Trophoblast cell (in vitro differentiated cells and primary cell): ENCODE measurements around the gene SERHL2.
A peak's percentile ranks its signal among the peaks of the same experiment; 100 is the strongest.
"Not testable (repeated sequence)": the region's sequence is repeated elsewhere in the genome, so short reads cannot be mapped to it uniquely, and the experiment has no call there.

ENCODE experiments used
- DNase-seq, 2 donors: peaks; one replicate each; pipeline ENCODE4 v3.0.0-alpha.2; 2016
- H2AFZ ChIP-seq: 2 replicates; pipeline ENCODE4 v1.6.1; 2013; ENCODE audit warnings: low read length, moderate library complexity, mild to moderate bottlenecking; ENCODE audit not compliant: insufficient read depth, poor library complexity
- H2AK5ac ChIP-seq: 2 replicates; pipeline ENCODE4 v1.6.1; 2013; ENCODE audit warnings: mild to moderate bottlenecking, low read length
- H2BK120ac ChIP-seq: 2 replicates; pipeline ENCODE4 v1.6.1; 2013; ENCODE audit warnings: low read length, mild to moderate bottlenecking, moderate library complexity; ENCODE audit not compliant: insufficient read depth, poor library complexity
- H2BK12ac ChIP-seq: 2 replicates; pipeline ENCODE4 v1.6.1; 2013; ENCODE audit warnings: mild to moderate bottlenecking, low read length, moderate library complexity
- H2BK5ac ChIP-seq: 2 replicates; pipeline ENCODE4 v1.6.1; 2013; ENCODE audit warnings: low read length, low read depth, moderate library complexity, mild to moderate bottlenecking; ENCODE audit not compliant: poor library complexity
- H3K14ac ChIP-seq: 2 replicates; pipeline ENCODE4 v1.6.1; 2013; ENCODE audit warnings: mild to moderate bottlenecking, low read length
- H3K18ac ChIP-seq: 2 replicates; pipeline ENCODE4 v1.6.1; 2013; ENCODE audit warnings: mild to moderate bottlenecking, low read length
- H3K23ac ChIP-seq: 2 replicates; pipeline ENCODE4 v1.6.1; 2013; ENCODE audit warnings: low read length
- H3K27ac ChIP-seq: 2 replicates; pipeline ENCODE4 v1.5.1; 2013; ENCODE audit warnings: low read depth, mild to moderate bottlenecking, inconsistent platforms, low read length, moderate library complexity
- H3K27me3 ChIP-seq: 2 replicates; pipeline ENCODE4 v1.6.1; 2013; ENCODE audit warnings: inconsistent platforms, mild to moderate bottlenecking, low read length, moderate library complexity; ENCODE audit not compliant: insufficient read depth
- H3K36me3 ChIP-seq, 2 experiments: 1 replicate in 1 of 2; 2 replicates in 1 of 2; pipeline ENCODE4 v1.6.1; 2013; ENCODE audit warnings: low read length in 2 of 2, mild to moderate bottlenecking in 2 of 2, moderate library complexity in 1 of 2; ENCODE audit not compliant: insufficient read depth in 2 of 2, control insufficient read depth in 1 of 2
- H3K4ac ChIP-seq: 2 replicates; pipeline ENCODE4 v1.6.1; 2013; ENCODE audit warnings: low read depth, mild to moderate bottlenecking, low read length, moderate library complexity
- H3K4me1 ChIP-seq, 2 experiments: 1 replicate in 1 of 2; 2 replicates in 1 of 2; pipeline ENCODE4 v1.6.1; 2013; ENCODE audit warnings: low read length in 2 of 2, mild to moderate bottlenecking in 2 of 2, moderate library complexity in 1 of 2; ENCODE audit not compliant: insufficient read depth in 2 of 2, control insufficient read depth in 1 of 2
- H3K4me2 ChIP-seq: 2 replicates; pipeline ENCODE4 v1.6.1; 2013; ENCODE audit warnings: inconsistent platforms, mild to moderate bottlenecking, low read length, moderate library complexity
- H3K4me3 ChIP-seq: 2 replicates; pipeline ENCODE4 v1.5.1; 2013; ENCODE audit warnings: mild to moderate bottlenecking, low read depth, low read length, inconsistent platforms
- H3K79me1 ChIP-seq: one replicate; pipeline ENCODE4 v1.6.1; 2013; ENCODE audit warnings: low read length
- H3K79me2 ChIP-seq: 2 replicates; pipeline ENCODE4 v1.6.1; 2013; ENCODE audit warnings: low read length, mild to moderate bottlenecking; ENCODE audit not compliant: control insufficient read depth, insufficient read depth, poor library complexity
- H3K9ac ChIP-seq: 2 replicates; pipeline ENCODE4 v1.6.1; 2013; ENCODE audit warnings: mild to moderate bottlenecking, low read length
- H3K9me3 ChIP-seq: 2 replicates; pipeline ENCODE4 v1.6.1; 2013; ENCODE audit warnings: low read depth, mild to moderate bottlenecking, control low read depth, inconsistent platforms, low read length; ENCODE audit not compliant: insufficient read depth
- H4K12ac ChIP-seq: 2 replicates; pipeline ENCODE4 v1.6.1; 2013; ENCODE audit warnings: low read depth, mild to moderate bottlenecking, low read length, moderate library complexity
- H4K8ac ChIP-seq: 2 replicates; pipeline ENCODE4 v1.6.1; 2013; ENCODE audit warnings: low read depth, mild to moderate bottlenecking, low read length, moderate library complexity
- H4K91ac ChIP-seq: one replicate; pipeline ENCODE4 v1.6.1; 2013; ENCODE audit warnings: low read depth, mild to moderate bottlenecking, low read length, moderate library complexity
- WGBS: extraction: QIAGEN DNeasy Blood & Tissue Kit; methylation state at CpG from one replicate; pipeline ENCODE4 v1.1.7; 2013; ENCODE audit warnings: missing lambda C conversion rate; ENCODE audit not compliant: insufficient read length, insufficient coverage; ENCODE audit errors: extremely low coverage; 5-methylcytosine and 5-hydroxymethylcytosine counted together

The SERHL2 gene

DNA sequence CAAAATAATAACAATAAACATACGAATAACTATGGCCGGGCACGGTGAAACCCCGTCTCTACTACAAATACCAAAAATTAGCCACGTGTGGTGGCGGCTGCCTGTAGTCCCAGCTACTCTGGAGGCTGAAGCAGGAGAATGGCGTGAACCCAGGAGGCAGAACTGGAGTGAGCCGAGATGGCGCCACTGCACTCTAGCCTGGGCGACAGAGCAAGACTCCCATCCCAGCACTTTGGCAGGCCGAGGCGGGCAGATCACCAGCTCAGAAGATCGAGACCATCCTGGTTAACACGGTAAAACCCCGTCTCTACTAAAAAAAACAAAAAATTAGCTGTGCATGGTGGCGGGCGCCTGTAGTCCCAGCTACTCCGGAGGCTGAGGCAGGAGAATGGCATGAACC lies 17.1 kb upstream of the SERHL2 start:
- no CpG with 5 or more reads among the region's 18 CpGs for WGBS
- not testable (repeated sequence) for H4K91ac ChIP-seq, H3K9me3 ChIP-seq, H4K12ac ChIP-seq, H2BK5ac ChIP-seq, H3K4ac ChIP-seq, H3K4me2 ChIP-seq, H4K8ac ChIP-seq, H2BK12ac ChIP-seq, H3K4me3 ChIP-seq, H2BK120ac ChIP-seq, H3K18ac ChIP-seq, H3K9ac ChIP-seq, H3K36me3 ChIP-seq, H3K23ac ChIP-seq, H3K79me2 ChIP-seq, H2AFZ ChIP-seq, H2AK5ac ChIP-seq, H3K27me3 ChIP-seq, H3K27ac ChIP-seq, H3K14ac ChIP-seq, H3K79me1 ChIP-seq, H3K4me1 ChIP-seq, DNase-seq

DNA sequence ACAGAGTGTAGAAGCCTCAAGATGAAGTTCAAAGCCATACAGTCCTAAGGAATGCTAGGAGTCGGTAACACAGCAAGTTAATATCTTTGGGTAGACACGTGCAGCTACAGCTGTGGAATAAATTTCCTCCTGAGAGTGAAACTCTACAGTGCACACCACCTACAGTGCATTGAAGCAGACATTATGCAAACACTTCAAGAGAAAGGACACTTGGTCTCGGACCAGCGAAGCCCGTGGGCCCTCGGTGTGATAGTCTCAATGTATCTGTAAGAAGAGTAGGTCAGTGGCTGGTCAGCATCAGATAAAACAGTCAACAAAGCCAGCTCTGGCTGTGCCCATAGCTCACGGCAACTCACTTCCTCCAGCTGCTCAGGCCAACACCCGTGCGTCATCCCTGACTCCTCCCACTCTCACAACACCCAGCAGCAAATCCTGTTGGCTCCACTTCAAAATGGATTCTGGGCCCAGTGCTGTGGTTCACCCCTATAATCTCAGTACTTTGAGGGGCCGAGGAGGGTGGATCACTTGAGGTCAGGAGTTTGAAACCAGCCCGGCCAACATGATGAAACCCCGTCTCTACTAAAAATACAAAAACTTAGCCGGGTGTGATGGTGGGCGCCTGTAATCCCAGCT lies 16.4 kb upstream of the SERHL2 start:
- not testable (repeated sequence) for H2BK12ac ChIP-seq, H3K9me3 ChIP-seq, H3K27ac ChIP-seq, H3K79me2 ChIP-seq, H2AK5ac ChIP-seq, H3K27me3 ChIP-seq, H4K91ac ChIP-seq, H3K4ac ChIP-seq, H3K18ac ChIP-seq, H2BK5ac ChIP-seq, H2BK120ac ChIP-seq, H2AFZ ChIP-seq, H3K23ac ChIP-seq, H3K9ac ChIP-seq, H3K79me1 ChIP-seq, H3K4me3 ChIP-seq, H3K4me1 ChIP-seq, H3K14ac ChIP-seq, DNase-seq, H3K4me2 ChIP-seq, H4K8ac ChIP-seq, H3K36me3 ChIP-seq, H4K12ac ChIP-seq
- no CpG with 5 or more reads among the region's 14 CpGs for WGBS

DNA sequence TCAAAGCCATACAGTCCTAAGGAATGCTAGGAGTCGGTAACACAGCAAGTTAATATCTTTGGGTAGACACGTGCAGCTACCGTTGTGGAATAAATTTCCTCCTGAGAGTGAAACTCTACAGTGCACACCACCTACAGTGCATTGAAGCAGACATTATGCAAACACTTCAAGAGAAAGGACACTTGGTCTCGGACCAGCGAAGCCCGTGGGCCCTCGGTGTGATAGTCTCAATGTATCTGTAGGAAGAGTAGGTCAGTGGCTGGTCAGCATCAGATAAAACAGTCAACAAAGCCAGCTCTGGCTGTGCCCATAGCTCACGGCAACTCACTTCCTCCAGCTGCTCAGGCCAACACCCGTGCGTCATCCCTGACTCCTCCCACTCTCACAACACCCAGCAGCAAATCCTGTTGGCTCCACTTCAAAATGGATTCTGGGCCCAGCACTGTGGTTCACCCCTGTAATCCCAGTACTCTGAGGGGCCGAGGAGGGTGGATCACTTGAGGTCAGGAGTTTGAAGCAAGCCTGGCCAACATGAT lies 14.5 kb upstream of the SERHL2 start:
- not testable (repeated sequence) for H2AK5ac ChIP-seq, H3K9ac ChIP-seq, H3K18ac ChIP-seq, H2BK5ac ChIP-seq, DNase-seq, H3K4ac ChIP-seq, H4K91ac ChIP-seq, H2BK12ac ChIP-seq, H3K23ac ChIP-seq, H3K4me2 ChIP-seq, H3K36me3 ChIP-seq, H4K12ac ChIP-seq, H2AFZ ChIP-seq, H3K9me3 ChIP-seq, H3K79me2 ChIP-seq, H3K14ac ChIP-seq, H3K4me3 ChIP-seq, H3K27me3 ChIP-seq, H3K4me1 ChIP-seq, H3K27ac ChIP-seq, H3K79me1 ChIP-seq, H2BK120ac ChIP-seq
- no CpG with 5 or more reads among the region's 11 CpGs for WGBS
- H4K8ac ChIP-seq: peak overlapping the region; percentile 19

DNA sequence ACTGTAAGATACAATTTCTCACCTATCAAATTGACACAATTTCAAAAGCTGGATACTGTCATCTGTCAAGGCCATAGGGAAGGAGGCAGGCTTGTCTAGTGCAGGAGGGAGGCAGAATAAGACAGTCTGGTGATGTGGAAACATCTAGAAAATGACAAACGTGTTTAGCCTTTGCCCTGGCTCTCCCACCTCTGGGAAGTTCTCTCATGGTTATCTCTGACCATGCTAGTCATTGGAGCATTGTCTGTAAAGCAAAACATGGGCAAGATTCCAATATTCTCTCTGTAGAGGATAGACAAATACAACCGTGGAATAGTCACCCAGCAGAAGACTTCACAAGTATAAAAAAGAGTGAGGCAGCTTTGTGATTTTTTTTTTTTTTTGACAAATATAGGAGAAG lies 9.1 kb upstream of the SERHL2 start:
- H3K23ac ChIP-seq: no peak overlapping the region
- H4K8ac ChIP-seq: no peak overlapping the region
- no peaks in the 10 kb centered on the region for H3K79me1 ChIP-seq
- H3K27ac ChIP-seq: no peak overlapping the region
- WGBS: no CpG with 5 or more reads among the region's 2 CpGs
- H4K12ac ChIP-seq: no peak overlapping the region
- no peak overlapping the region for H3K4me2 ChIP-seq
- no peak overlapping the region for H2AK5ac ChIP-seq
- H3K27me3 ChIP-seq: no peaks in the 10 kb centered on the region
- H3K36me3 ChIP-seq: no peaks in the 10 kb centered on the region
- no peak overlapping the region for H3K9ac ChIP-seq
- no peak overlapping the region for H2BK120ac ChIP-seq
- H3K14ac ChIP-seq: no peak overlapping the region
- no peak overlapping the region for H2BK5ac ChIP-seq
- H3K4ac ChIP-seq: no peak overlapping the region
- H4K91ac ChIP-seq: no peak overlapping the region
- H2BK12ac ChIP-seq: no peak overlapping the region
- H3K9me3 ChIP-seq: no peaks in the 10 kb centered on the region
- H3K79me2 ChIP-seq: no peaks in the 10 kb centered on the region
- no peak overlapping the region for H2AFZ ChIP-seq
- no peak overlapping the region for H3K18ac ChIP-seq
- H3K4me1 ChIP-seq: no peaks in the 10 kb centered on the region
- DNase-seq: peak; percentile 37 to 49
- H3K4me3 ChIP-seq: no peak overlapping the region
